ENCODE measurements around the gene DAGLB.

DNA sequence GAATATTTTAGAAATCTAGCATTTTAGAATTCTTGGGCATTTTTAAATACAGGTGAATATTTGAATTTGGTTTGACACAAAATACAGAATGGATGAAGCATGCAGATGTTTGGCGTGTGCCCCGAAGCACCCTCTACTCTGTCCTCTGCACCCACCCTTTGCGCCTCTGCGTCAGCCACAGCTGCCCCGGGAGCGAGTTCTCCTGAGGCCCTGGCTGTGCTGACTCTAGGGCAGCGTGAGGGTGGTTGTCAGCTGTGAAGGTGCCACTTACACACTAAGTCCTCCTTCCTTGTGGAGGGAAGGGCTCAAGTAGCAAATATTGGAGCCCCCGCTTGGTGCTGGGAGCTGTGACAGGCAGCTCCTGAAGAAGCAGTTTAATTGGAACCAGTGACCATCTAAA lies 48.4 kb downstream of the DAGLB start:
- no peak for TF ChIP-seq POLR2AphosphoS5 (IDR thresholded peaks at IDR 0.05)
- TF ChIP-seq POLR2A (IDR thresholded peaks at IDR 0.05; ENCODE audit: low read depth), result no peak
- TF ChIP-seq, protein P1, sequence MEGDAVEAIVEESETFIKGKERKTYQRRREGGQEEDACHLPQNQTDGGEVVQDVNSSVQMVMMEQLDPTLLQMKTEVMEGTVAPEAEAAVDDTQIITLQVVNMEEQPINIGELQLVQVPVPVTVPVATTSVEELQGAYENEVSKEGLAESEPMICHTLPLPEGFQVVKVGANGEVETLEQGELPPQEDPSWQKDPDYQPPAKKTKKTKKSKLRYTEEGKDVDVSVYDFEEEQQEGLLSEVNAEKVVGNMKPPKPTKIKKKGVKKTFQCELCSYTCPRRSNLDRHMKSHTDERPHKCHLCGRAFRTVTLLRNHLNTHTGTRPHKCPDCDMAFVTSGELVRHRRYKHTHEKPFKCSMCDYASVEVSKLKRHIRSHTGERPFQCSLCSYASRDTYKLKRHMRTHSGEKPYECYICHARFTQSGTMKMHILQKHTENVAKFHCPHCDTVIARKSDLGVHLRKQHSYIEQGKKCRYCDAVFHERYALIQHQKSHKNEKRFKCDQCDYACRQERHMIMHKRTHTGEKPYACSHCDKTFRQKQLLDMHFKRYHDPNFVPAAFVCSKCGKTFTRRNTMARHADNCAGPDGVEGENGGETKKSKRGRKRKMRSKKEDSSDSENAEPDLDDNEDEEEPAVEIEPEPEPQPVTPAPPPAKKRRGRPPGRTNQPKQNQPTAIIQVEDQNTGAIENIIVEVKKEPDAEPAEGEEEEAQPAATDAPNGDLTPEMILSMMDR (IDR thresholded peaks at IDR 0.05), result no peak
